Colonic mucosa (tissue), 4 donors: ENCODE results near the gene PDE7B. TPM values are rescaled to one million over a fixed set of nuclear protein-coding genes. Genes with fewer than 3 reads are reported as not detected.

Source experiments
- DNase-seq: peaks from one replicate; pipeline ENCODE4 v3.0.0-alpha.2; 2020
- H3K27ac ChIP-seq: fragments of 200-600 bp; one replicate; pipeline ENCODE4 v1.8.0; 2021
- H3K27me3 ChIP-seq: fragments of 200-600 bp; one replicate; pipeline ENCODE4 v1.8.0; 2021
- H3K36me3 ChIP-seq: fragments of 200-600 bp; one replicate; pipeline ENCODE4 v1.8.0; 2021
- H3K4me1 ChIP-seq: fragments of 200-600 bp; one replicate; pipeline ENCODE4 v1.8.0; 2021; ENCODE audit warnings: mild to moderate bottlenecking
- H3K4me3 ChIP-seq: fragments of 200-600 bp; one replicate; pipeline ENCODE4 v1.8.0; 2021
- H3K9ac ChIP-seq, 2 donors: one replicate each; pipeline ENCODE4 v1.7.0; 2013; ENCODE audit warnings: control low read depth in 2 of 2, low read depth in 2 of 2, low read length in 2 of 2
- H3K9me3 ChIP-seq: fragments of 200-600 bp; one replicate; pipeline ENCODE4 v1.8.0; 2021
- CTCF ChIP-seq: fragments of 200-600 bp; IDR thresholded peaks from one replicate; pipeline ENCODE4 v1.8.0; 2022; ENCODE audit warnings: antibody characterized with exemption, mild to moderate bottlenecking
- intact Hi-C: fragments of 100-400 bp; cut with DNase I; formaldehyde crosslinking; loops from one replicate; pipeline ENCODE4 v1.14.1; 2022
- total RNA-seq, 2 donors: library from RNA; stranded (reverse); fragmentation: NEBNext Ultra II Directional in 1 of 2; extraction: Animal tissue kit (Norgen Biotek cat#: 25700) in 1 of 2; gene quantifications; one replicate each; pipeline ENCODE4 v1.2.1, GENCODE V29; 2021
- donor health status: healthy.
- donor health status: DM: no; HTN: no; CAD: no.
- donor health status: DM: no; HTN: no; CAD: no.

PDE7B gene
- total RNA-seq, 2 donors from 2014 or later, result 1.0 to 1.4 TPM

DNA sequence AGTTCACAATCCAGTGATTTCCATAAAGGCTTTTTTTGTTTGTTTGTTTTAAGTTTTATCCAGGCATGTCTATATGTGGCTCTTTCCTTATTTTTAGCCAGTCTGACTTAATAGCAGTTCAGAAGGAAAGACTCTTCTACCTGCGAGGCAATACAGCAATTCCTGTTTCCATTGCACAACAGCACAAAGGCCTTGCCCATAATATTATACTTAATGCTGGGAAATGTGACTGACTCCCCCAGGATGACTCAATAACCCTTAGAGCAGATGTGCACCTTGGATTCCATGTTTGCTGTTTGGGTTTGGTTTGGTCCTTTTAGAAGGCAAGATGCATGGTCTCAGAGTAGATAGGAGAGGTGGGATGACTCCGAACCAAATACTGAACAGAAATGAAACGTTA is 214.5 kb downstream of the PDE7B start:
- intact Hi-C loops, result no loop called here
- no peaks in the 10 kb centered on the region for H3K4me1 ChIP-seq
- no peaks in the 10 kb centered on the region for H3K27me3 ChIP-seq
- no peak overlapping the region for H3K27ac ChIP-seq
- no peak for DNase-seq
- H3K9me3 ChIP-seq, result no peaks in the 10 kb centered on the region
- no peak overlapping the region for H3K9ac ChIP-seq
- no peak overlapping the region for H3K4me3 ChIP-seq
- no peaks in the 10 kb centered on the region for H3K36me3 ChIP-seq
- TF ChIP-seq CTCF, result no peak

- H3K27me3 ChIP-seq, result no peaks in the 10 kb centered on the region
- no peak overlapping the region for H3K4me3 ChIP-seq
- intact Hi-C loops, result no loop called here
- H3K9ac ChIP-seq, result no peak overlapping the region
- H3K4me1 ChIP-seq, result no peaks in the 10 kb centered on the region
- no peak for TF ChIP-seq CTCF
- DNase-seq, result no peak
- no peaks in the 10 kb centered on the region for H3K36me3 ChIP-seq
- no peak overlapping the region for H3K27ac ChIP-seq
- no peaks in the 10 kb centered on the region for H3K9me3 ChIP-seq
These were observed 216.3 kb downstream of the PDE7B start for GRCh38 chr6:136067731-136068341.

DNA sequence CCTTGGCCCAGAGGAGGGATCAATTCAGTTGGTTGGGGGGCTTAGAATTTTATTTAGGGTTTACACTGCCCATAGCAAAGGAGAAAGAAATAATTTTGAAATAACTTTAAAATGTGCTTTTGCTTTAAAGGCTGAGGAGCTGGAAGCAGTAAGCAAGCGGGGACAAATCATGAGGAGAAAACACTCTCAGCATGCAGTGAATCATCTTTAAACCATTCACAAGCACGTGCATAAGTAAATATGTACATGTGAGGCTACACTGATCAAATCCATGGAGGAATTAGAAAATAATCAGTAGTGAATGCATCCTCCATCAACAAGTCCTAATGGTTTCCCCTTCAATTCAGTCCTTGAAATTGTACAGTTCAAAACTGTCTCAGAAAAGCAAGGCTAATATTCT is 217.6 kb downstream of the PDE7B start:
- no peak overlapping the region for H3K4me3 ChIP-seq
- no peaks in the 10 kb centered on the region for H3K27me3 ChIP-seq
- DNase-seq, result no peak
- intact Hi-C loops, result no loop called here
- no peak for TF ChIP-seq CTCF
- H3K27ac ChIP-seq, result no peak overlapping the region
- no peaks in the 10 kb centered on the region for H3K36me3 ChIP-seq
- H3K9ac ChIP-seq, result no peak overlapping the region
- H3K4me1 ChIP-seq, result no peaks in the 10 kb centered on the region
- H3K9me3 ChIP-seq, result no peaks in the 10 kb centered on the region

DNA sequence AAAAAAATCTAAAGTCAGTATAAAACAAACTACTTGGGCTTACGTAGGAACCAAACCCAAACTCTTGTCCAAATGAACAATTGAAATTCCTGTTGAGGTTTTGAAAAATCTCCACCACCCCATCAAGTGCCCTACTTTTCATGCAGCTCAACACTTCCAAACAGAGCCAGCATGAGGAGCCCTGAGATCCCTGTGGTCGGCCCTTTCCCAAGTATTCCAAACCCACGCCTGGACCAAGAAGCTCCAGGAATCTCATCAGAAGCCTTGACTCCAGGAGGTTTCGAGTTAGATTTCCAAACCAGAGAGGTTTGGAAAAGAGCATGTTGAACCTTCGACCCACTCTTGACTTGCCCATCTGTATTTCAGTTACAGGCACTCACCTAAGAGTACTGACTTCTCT is 219.3 kb downstream of the PDE7B start:
- Histone ChIP-seq H3K9me3 (no peaks in the 10 kb centered on the region), H3K4me1 (no peaks in the 10 kb centered on the region), H3K9ac (no peak overlapping the region), H3K27ac (no peak overlapping the region), H3K4me3 (no peak overlapping the region), H3K27me3 (no peaks in the 10 kb centered on the region), H3K36me3 (no peaks in the 10 kb centered on the region)
- intact Hi-C loops, result no loop called here
- no peak for DNase-seq
- TF ChIP-seq CTCF, result no peak

DNA sequence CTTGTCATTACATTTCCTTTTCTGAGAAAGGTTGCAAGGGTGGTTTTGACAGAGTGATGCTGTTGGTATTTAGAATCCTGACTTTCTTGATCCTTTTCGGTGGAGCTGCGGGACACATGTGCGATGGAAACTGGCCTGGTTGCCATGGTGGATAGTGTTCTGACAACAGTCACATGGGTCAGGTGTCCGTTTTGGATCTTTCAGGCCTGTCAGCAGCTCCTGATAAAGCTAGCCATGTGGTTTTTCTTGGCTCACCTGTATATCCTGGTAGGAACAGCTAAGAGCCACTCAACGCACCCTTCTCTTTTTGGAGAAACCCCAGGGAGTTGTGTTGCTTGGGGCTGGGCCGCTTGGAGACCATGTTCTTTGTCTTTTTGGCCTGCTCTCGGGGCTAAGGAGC is 221.2 kb downstream of the PDE7B start:
- no peaks in the 10 kb centered on the region for H3K4me1 ChIP-seq
- intact Hi-C loops, result no loop called here
- no peak overlapping the region for H3K27ac ChIP-seq
- no peaks in the 10 kb centered on the region for H3K27me3 ChIP-seq
- no peak for TF ChIP-seq CTCF
- H3K36me3 ChIP-seq, result no peaks in the 10 kb centered on the region
- H3K9me3 ChIP-seq, result no peaks in the 10 kb centered on the region
- H3K9ac ChIP-seq, result no peak overlapping the region
- no peak overlapping the region for H3K4me3 ChIP-seq
- no peak for DNase-seq

DNA sequence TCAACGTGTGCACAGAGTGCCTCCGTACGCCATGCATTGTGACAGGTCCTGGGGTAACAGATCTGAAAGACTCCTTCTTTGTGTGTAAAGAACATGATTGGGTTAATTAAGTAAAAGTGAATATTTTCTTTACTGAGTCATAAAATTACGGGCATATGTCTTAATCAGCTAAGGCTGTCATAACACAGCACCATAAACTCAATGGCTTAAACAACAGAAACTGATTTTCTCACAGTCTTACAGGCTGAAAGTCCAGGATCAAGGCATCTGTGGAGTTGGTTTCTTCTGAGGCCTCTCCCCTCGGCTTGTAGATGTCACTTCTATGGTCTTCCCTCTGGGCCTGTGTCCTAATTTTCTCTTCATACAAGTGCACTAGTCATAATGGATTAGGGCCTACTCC is 221.7 kb downstream of the PDE7B start:
- H3K4me1 ChIP-seq, result no peaks in the 10 kb centered on the region
- H3K27me3 ChIP-seq, result no peaks in the 10 kb centered on the region
- no peak for DNase-seq
- H3K36me3 ChIP-seq, result no peaks in the 10 kb centered on the region
- TF ChIP-seq CTCF, result no peak
- H3K9me3 ChIP-seq, result no peaks in the 10 kb centered on the region
- no peak overlapping the region for H3K4me3 ChIP-seq
- no peak overlapping the region for H3K27ac ChIP-seq
- H3K9ac ChIP-seq, result no peak overlapping the region
- intact Hi-C loops, result no loop called here
